Peyer's patch (tissue), 4 donors: ENCODE measurements around the gene BCL11A. TPM values are rescaled to one million over a fixed set of nuclear protein-coding genes. Genes with fewer than 3 reads are reported as not detected.

ENCODE experiments used
- DNase-seq, 3 donors: peaks; one replicate each; pipeline ENCODE4 v3.0.0-alpha.2; 2017 to 2019
- H3K27ac ChIP-seq, 4 donors: fragments of 200-600 bp; sonication (generic); one replicate each; pipeline ENCODE4 v1.5.1; 2016 to 2019
- H3K27me3 ChIP-seq, 2 donors: fragments of 200-600 bp; sonication (generic); one replicate each; pipeline ENCODE4 v1.5.1; 2019
- H3K36me3 ChIP-seq, 3 donors: fragments of 200-600 bp; sonication (generic); one replicate each; pipeline ENCODE4 v1.5.1; 2016 to 2019
- H3K4me1 ChIP-seq, 4 donors: fragments of 200-600 bp; sonication (generic); one replicate each; pipeline ENCODE4 v1.5.1; 2016 to 2019
- H3K4me3 ChIP-seq, 4 donors: fragments of 200-600 bp; sonication (generic); 1 replicate in 3 of 4; 2 replicates in 1 of 4; pipeline ENCODE4 v1.5.1; 2016 to 2019; ENCODE audit warnings: mild to moderate bottlenecking in 1 of 4
- H3K9me3 ChIP-seq, 4 donors: fragments of 200-600 bp; sonication (generic); one replicate each; pipeline ENCODE4 v1.5.1; 2016 to 2019; ENCODE audit warnings: mild to moderate bottlenecking in 1 of 4
- POLR2A ChIP-seq, 2 donors: fragments of 450-650 bp; IDR thresholded peaks; one replicate each; pipeline ENCODE4 v1.5.1; 2017; ENCODE audit warnings: antibody characterized with exemption in 2 of 2, mild to moderate bottlenecking in 2 of 2, moderate library complexity in 2 of 2
- total RNA-seq, 4 donors: library from RNA; depleted of rRNA; stranded (reverse); fragments of >200 nt; gene quantifications; one replicate each; pipeline ENCODE4 v1.1.0, GENCODE V29; 2016
- TF ChIP-seq, protein P1 (sequence below), 6 experiments: fragments of 450-650 bp in 4 of 6; fragments of 200-600 bp in 2 of 6; sonication (generic) in 1 of 6; IDR thresholded peaks; one replicate each; pipeline ENCODE4 v1.5.1; 2017 to 2019; ENCODE audit warnings: antibody characterized with exemption in 6 of 6, mild to moderate bottlenecking in 3 of 6, moderate library complexity in 1 of 6

BCL11A gene
- total RNA-seq, 4 donors from 2014 or later, result 35.4 to 94.9 (median 68.8) TPM

DNA sequence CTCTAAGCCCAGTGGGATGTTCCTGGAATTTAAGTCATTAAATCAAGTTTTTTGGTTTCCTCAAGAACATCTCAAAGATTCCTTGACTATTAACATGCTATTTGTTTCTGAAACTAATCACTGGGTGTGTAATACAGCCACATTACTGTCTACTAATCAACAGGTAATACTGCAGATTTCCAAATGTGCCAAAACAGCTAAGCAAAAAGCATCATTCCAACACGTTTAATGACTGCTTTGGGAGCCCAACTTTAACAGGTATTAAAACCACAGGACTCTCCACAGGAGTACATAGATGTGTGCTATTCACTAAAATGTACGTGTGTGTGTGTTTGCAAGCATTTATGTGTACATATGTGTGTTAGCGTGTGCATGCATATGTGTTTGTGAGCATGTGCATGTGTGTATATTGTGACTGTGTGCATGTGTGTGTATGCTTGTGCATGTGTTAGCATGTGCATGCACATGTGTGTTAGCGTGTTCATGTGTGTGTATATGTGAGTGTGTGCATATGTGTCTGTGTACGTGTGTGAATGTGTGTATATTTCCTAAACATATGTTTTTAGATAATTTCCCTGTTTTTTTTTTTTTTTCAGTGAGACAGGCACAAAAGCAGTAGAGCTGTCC is 80.7 kb downstream of the BCL11A start:
- Histone ChIP-seq H3K9me3 (no peaks in the 10 kb centered on the region), H3K4me3 (no peak overlapping the region), H3K27ac (no peak overlapping the region), H3K4me1 (peaks cover 0 to 9% (median 0%) of the 10 kb centered on the region in 4 donors), H3K36me3 (no peaks in the 10 kb centered on the region), H3K27me3 (no peaks in the 10 kb centered on the region)
- DNase-seq, result no peak
- TF ChIP-seq, protein P1, sequence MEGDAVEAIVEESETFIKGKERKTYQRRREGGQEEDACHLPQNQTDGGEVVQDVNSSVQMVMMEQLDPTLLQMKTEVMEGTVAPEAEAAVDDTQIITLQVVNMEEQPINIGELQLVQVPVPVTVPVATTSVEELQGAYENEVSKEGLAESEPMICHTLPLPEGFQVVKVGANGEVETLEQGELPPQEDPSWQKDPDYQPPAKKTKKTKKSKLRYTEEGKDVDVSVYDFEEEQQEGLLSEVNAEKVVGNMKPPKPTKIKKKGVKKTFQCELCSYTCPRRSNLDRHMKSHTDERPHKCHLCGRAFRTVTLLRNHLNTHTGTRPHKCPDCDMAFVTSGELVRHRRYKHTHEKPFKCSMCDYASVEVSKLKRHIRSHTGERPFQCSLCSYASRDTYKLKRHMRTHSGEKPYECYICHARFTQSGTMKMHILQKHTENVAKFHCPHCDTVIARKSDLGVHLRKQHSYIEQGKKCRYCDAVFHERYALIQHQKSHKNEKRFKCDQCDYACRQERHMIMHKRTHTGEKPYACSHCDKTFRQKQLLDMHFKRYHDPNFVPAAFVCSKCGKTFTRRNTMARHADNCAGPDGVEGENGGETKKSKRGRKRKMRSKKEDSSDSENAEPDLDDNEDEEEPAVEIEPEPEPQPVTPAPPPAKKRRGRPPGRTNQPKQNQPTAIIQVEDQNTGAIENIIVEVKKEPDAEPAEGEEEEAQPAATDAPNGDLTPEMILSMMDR (IDR thresholded peaks at IDR 0.05), result no peak
- no peak for TF ChIP-seq POLR2A (IDR thresholded peaks at IDR 0.05)

DNA sequence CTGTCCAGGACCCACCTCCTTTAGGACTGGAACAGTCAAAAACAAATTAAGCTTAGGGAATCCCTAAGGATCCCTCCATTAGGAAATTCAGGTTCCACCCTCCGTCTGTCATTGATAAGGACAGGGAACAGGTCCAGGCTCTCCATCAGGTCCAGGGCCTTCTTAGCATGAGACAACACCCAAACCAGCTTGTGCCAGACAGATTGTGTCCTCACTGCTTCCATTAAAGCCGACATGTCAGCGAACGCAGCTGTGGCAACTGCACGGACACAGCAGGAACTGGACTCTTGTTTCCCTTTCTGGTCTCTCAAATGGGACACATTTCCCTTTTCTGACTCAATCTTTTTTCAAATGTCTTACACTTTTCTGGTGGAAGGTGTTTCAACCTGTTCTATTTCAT is 81.4 kb downstream of the BCL11A start:
- H3K4me3 ChIP-seq, result no peak overlapping the region
- no peak for TF ChIP-seq POLR2A (IDR thresholded peaks at IDR 0.05)
- TF ChIP-seq, protein P1 (IDR thresholded peaks at IDR 0.05), result no peak
- H3K9me3 ChIP-seq, result no peaks in the 10 kb centered on the region
- H3K36me3 ChIP-seq, result no peaks in the 10 kb centered on the region
- H3K27me3 ChIP-seq, result no peaks in the 10 kb centered on the region
- H3K4me1 ChIP-seq, result peaks cover 0 to 9% (median 0%) of the 10 kb centered on the region in 4 donors
- no peak for DNase-seq
- H3K27ac ChIP-seq, result no peak overlapping the region

DNA sequence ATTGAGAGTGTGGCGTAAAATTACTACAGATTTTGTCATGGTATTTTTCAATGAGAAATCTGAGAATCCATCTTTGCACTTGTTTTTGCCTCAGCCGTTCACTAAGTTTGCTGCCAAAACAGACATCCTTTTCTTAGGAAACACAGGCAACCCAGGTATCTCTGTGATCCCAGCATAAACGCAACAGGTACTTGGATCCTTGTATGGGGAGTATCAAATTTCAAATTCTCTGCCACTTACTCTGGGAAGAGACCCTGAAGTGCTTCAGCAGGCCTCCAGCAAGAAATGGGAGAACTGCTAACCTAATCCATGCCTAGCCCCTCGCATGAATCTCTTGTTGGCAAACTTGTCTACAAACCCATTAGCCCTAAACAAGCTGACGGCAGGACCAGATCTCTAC is 83.1 kb downstream of the BCL11A start:
- no peak overlapping the region for H3K4me3 ChIP-seq
- TF ChIP-seq, protein P1 (IDR thresholded peaks at IDR 0.05), result no peak
- no peak for TF ChIP-seq POLR2A (IDR thresholded peaks at IDR 0.05)
- no peaks in the 10 kb centered on the region for H3K9me3 ChIP-seq
- no peaks in the 10 kb centered on the region for H3K4me1 ChIP-seq
- DNase-seq, result no peak
- H3K36me3 ChIP-seq, result no peaks in the 10 kb centered on the region
- no peak overlapping the region for H3K27ac ChIP-seq
- no peaks in the 10 kb centered on the region for H3K27me3 ChIP-seq

DNA sequence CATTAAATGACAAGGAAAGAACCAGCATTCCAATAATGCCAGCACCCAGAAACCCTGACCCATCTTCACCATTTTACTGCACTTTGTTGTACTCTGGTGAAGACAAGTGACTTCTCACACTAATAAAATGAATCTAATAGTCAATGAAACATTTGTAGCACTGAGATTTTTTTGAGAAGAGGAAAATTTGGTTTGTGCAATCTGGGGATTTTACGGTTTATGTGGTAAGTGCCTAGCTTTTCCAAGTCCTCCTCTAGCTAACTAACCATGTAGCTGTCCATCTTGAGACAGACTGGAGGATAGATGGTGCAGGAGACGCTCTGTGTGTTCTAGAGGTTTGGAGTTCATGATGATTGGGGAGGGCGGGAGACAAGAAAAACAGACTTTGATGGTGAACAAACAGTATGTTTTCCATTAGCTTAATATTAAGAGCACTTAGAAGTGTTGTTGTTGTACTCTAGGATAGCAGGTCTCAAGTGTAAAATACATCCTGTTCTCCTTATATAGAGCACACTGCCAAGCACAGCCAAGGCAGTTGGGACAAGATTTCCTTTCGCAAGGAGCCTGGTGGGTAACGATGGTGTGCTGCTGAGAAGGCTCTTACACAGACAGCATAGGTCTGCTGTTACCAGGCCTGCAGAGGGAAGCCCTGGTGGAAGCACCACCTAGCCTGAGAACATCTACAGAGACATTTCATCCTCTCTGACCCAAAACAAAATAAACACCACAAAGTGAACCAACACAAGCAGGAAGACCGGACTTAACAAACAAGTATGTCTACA is 83.7 kb downstream of the BCL11A start:
- no peaks in the 10 kb centered on the region for H3K36me3 ChIP-seq
- DNase-seq, result no peak
- TF ChIP-seq, protein P1 (IDR thresholded peaks at IDR 0.05), result no peak
- no peak for TF ChIP-seq POLR2A (IDR thresholded peaks at IDR 0.05)
- H3K9me3 ChIP-seq, result no peaks in the 10 kb centered on the region
- H3K27ac ChIP-seq, result no peak overlapping the region
- no peaks in the 10 kb centered on the region for H3K27me3 ChIP-seq
- no peak overlapping the region for H3K4me3 ChIP-seq
- no peaks in the 10 kb centered on the region for H3K4me1 ChIP-seq

DNA sequence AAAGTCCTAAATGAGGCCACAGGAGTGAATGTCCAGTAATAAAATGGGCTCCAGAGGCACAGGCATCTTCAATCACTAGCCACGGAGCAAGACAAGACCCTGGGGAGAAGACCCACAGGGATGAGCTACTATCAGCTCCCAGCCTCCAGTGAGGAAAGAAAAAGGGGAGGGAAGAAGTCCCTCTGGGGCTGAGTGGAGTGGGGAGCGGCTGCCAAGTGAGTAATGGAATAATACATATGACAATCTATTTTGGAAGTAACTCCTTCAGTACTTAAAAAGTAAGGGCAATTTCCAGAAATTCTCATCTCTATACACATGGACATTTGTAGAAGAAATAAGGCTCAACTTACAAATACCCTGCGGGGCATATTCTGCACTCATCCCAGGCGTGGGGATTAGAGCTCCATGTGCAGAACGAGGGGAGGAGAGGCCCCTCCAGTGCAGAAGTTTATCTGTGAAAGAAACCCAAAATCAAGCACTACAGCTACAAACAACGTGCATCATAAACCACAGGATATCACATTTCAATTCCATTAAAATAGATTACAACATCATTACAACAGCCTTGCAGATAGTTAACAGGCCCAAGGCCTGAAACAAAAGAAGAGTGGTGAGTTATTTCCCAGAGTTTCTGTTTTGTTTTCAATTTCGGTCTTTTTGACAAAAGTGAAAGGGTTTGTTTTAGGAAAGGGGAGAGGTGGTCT is 84.9 kb downstream of the BCL11A start:
- H3K27me3 ChIP-seq, result no peaks in the 10 kb centered on the region
- no peak overlapping the region for H3K27ac ChIP-seq
- H3K4me1 ChIP-seq, result no peaks in the 10 kb centered on the region
- no peaks in the 10 kb centered on the region for H3K9me3 ChIP-seq
- no peak for DNase-seq
- H3K36me3 ChIP-seq, result no peaks in the 10 kb centered on the region
- no peak overlapping the region for H3K4me3 ChIP-seq
- TF ChIP-seq, protein P1 (IDR thresholded peaks at IDR 0.05), result no peak
- TF ChIP-seq POLR2A (IDR thresholded peaks at IDR 0.05), result no peak
